RKO (cell line): ENCODE data around the gene CHD6.
"Not testable (repeated sequence)": the region's sequence is repeated elsewhere in the genome, so short reads cannot be mapped to it uniquely, and the experiment has no call there.

Experiments
- DNase-seq: peaks from one replicate; pipeline ENCODE4 v3.0.0-alpha.2; 2016; ENCODE audit warnings: low spot score

CHD6 gene

DNA sequence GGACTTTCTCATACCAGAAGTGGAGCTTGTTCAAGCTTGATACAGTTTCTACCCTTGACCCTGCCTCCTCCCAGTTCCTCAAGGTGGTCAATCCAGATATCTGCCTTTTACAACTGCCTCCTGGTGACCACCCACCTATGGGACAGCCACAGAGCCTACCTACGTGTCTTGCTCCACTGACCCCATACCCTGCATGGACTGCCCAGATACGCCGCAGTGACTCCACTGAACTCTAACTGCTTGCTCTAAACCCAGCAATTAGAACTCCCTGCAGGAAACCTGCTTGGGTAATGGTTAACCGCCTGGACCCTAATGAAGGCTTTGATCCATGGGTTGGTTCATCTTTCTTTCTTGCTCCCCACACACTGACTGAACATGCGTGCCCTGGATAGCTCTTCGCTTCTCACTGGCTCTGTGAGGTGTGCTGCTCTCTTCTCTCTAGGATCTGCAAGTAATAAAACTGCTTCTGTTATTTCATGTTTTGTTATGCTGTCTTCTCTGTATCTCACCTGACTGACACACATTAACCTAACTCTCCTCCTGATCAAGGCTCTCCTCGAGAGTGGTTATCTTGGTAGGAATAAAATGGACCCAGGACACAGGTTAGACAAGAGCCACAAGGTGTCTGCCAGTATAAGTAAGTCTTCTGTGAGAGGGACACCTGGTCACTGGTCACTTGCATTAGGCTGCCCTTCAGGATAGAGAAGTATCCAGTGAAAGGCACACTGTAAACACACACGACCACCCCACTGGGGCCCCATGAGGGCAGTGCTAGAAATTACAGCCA, 79.2 kb downstream of the CHD6 start:
- no peak for DNase-seq

DNA sequence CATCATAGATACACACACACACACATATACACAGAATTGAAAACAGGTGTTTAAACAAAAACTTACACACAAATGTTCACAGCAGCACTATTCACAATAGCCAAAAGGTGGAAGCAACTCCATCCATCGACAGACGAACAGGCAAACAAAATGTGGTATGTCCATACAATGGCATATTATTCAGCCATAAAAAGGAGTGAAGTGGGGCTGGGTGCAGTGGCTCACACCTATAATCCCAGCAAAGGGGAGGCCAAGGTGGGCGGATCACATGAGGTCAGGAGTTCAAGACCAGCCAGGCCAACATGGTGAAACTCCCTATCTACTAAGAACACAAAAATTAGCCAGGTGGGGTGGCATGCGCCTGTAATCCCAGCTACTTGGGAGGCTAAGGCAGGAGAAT, 80.3 kb downstream of the CHD6 start:
- DNase-seq: no peak

DNA sequence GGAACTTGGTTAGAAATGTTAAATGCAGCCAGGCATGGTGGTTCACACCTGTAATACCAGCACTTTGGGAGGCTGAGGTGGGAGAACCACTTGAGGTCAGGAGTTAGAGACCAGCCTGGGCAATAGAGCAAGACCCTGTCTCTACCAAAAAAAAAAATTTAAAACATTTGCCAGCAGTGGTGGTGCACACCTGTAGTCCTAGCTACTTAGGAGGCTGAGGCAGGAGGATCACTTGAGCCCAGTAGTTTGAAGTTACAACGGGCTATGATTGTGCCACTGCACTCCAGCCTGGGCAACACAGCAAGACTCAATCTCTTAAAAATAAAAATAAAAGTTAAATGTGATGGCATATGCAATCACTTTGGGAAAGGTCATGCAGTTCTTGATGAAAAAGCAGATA, 82.6 kb downstream of the CHD6 start:
- DNase-seq: not testable (repeated sequence)

DNA sequence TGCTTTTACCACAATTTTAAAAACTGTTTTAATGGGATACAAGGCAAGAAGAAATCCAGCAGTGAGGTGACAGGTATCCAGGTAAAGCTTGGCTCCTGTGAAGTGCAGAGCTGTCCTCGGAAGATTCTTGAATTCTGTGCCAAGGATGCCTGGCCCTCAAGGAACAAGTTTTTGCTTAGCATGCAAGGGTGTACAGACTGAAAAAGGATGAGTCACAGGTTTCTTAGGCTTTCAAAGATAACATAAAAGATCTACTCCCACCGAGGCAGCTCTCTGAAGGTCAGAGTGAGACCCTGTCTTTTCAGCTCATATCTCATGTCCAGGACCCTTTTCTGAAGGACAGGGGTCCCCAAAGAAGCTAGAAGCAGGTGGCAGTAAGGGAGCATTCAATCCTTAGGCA, 83.3 kb downstream of the CHD6 start:
- DNase-seq: no peak

DNA sequence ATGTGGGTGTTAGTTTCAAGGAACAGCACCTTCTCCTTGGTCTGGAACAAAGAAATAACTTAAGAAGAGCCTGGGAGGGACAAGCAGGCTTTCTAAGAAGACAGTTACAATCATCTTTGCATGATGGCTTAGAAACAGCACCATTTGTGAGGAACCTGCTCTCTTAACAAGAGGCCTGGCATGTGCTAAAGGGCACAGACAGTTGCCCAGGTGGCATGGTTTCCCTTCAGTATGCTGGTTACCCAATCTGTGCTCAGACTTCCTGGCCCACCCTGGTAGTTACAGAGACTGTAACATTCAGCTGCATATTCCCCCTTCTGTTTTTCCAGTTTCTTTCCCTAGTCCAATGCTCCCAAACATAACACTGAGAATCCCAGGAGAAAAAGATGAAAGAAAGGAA, 84.0 kb downstream of the CHD6 start:
- no peak for DNase-seq

DNA sequence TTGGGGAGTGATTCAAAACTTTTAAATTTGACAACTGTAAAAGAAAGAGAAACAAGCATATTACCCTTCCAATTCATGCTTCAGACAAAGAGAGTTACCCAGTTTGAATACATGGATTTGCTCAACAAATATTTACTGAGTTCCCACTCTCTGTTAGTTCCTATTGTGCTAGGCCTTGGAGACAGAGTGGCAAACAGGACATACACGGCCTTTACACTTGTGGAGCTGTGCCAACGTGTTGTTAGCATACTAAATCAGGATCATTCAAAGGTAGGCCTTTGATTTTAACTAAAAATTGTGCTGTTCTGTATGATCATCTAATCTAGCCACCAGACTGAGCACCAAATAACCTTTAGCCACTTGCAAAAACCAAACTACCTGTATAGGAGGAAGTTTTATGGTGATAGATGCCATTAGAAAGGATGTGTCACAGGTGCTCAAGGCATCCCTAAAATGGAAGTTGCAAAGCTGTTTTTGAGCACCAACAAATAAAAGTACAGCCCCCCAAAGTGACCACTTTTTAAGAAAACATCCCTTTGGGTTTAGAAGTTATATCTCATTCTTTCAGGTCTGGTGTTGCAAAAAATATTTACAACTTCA, 84.5 kb downstream of the CHD6 start:
- DNase-seq: no peak

DNA sequence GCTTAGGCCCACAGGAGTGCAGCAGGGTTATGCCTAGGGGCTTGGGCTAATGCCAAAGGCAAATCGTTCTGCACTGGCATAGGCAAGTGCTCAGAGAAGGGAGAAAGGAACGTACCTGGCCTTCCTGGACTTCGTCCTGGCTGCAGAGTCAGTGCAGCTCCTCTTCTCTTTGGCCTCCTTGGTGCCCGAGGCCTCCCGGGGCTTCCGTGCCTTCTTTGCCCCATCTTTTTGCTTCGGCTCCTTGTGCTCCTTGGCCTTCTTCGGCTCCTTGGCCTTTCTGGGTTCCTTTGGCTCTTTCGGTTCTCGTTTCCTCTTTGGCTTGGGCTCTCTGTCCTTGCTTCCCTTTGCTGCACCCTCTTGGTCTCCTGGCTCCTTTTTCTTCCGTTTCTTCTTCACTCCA, 85.2 kb downstream of the CHD6 start:
- DNase-seq: no peak

DNA sequence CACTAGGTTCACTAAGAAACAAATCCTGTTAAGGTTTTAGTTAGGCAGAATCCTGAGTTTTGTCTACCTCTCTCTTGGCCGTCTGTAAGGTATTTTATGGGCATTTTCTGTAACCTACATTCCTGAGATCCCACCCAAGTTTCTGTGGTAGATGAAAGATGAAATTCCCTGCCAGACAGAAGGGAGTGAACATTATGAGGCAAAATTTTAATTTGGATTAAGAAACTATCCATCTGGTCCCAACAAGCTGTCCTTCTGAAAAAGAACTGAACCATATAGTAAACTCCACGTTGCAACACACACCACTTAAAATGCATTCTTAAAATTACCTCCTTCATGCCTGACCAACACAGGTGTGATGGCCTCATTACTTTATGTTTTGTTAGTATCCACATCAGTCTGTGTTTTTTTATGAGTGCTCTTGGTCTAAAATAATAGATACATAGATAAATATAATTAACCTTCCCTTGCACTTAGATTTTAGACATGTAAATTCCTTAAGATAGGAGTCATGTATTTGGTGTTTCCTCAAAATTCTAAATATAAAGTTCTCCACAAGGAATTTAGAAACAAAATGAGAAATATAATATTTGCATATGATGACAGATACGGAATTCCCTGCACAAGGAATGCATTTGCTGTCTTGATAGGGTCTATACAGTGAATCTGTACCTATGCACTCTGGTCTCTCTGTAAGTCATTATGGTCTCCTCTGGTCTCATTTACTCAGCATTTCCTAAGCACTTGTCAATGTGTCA, 86.5 kb downstream of the CHD6 start:
- no peak for DNase-seq

DNA sequence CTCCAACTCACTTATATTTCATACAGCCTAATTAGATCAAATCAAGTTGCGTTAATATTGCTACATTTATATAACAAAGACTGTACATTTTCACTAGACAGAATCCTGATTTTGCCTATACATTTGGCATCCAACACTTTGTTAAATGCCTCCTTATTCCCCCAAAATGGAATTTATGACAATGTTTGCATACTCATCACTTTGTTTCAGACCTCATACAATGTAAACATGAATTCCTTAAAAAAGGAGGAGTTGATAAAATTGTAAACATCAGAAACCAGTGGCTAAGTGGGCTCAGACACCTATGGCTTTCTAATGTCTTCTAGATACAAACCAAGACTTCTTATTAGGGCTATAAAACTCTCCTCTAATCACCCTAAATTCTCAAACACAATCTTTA, 87.3 kb downstream of the CHD6 start:
- no peak for DNase-seq

DNA sequence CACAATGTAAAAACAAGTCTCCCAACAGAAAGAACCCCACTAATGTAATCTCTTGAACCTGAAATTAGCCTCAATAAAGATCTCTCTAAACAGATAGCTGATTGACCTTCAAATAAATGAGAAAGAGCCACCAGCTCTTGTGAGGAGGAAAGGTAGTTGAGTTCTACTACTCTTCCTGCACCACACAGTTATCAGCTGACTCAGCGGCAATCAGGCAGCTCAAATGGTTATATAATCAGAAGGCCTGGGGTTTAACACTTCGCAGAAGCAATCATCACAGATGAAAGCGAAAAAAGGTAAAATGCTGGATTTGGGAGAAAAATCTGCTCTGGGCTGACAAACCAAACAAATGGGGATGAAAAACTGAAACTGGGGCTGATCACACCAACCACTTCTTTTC, 91.8 kb downstream of the CHD6 start:
- DNase-seq: no peak

DNA sequence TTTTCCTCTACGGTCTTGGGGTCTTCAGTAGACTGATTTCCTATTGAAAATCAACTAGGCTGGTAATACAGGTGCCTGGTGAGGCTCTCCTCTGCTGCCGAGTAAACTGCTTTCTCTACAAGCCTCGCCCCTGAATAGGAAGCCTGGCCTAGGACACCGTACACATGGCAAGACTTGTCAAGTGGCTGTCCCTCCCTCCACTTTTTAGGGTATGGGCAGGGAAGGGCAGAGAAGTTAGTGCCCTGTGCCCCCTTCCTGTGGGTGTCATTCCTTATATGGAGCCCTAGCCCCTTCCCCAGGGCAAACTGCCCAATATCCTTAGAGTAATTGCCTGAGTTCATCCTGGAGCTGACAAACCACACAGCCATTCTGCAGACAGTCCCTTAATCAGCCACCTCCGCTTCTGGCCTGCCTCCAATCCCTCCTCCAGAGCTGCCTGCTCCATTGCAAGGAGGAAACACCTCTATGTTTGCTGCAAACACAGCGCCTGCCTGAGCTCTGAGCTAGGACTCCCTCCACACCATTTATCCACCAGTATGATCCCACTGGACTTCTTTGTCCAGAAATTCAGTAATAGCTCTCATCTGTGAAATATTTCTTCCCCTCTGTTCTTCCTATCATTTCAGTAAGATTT, 93.1 kb downstream of the CHD6 start:
- peak; percentile 25 for DNase-seq

DNA sequence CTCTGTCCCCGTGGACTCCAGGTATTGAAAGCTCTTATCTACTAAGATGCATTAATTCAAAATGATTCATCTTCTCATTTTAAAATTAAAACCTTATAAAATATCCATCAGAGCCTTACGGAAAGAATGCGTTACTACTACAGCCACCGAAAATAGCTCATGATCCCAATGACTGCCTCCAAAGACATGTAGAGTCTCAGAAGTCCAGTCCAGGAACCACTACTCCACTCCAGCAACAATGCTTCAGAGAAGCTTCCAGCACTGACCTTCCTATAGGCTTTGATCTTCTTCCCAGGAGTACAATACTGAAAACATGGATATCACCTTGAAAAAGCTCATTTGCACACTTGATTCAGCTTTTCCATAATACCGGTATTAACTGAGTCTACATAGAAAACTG, 94.3 kb downstream of the CHD6 start:
- no peak for DNase-seq

DNA sequence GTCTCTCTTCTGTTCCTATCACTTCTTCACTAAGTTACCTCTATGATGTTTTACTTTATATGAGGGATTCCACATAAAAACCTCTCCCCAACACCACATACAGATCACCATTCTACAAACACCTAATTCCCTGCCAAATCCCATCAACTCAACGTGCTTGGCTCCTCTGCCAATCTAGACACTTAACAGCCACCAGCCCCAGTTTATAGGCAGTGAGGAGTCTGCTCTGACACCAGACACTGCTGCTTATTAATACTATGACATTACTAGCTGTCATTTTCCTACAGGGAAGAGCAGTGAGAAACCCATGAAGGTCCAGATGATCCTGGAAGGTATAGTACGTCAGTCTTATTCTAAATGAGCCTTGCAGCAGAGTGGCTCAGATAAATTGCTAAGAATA, 104.3 kb downstream of the CHD6 start:
- DNase-seq: no peak

DNA sequence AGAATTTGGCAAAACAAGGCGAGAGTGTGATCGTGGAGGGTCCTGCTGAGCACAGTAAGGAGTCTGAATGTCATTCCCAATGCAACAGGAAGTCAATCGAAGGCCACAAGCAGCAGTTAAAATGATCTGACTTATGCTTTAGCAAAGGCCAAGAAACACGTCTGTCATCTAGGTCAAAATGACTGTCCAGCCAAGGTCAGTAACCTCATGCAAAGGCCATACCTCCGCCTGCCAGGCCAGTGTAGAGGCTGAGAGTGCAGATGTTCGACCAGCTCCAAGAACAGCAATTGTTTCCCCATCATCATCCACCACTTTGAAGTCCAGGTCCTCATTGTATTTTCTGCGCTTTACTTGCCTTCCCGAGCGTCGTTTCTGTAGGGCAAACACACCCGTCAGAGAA, 105.6 kb downstream of the CHD6 start:
- no peak for DNase-seq

DNA sequence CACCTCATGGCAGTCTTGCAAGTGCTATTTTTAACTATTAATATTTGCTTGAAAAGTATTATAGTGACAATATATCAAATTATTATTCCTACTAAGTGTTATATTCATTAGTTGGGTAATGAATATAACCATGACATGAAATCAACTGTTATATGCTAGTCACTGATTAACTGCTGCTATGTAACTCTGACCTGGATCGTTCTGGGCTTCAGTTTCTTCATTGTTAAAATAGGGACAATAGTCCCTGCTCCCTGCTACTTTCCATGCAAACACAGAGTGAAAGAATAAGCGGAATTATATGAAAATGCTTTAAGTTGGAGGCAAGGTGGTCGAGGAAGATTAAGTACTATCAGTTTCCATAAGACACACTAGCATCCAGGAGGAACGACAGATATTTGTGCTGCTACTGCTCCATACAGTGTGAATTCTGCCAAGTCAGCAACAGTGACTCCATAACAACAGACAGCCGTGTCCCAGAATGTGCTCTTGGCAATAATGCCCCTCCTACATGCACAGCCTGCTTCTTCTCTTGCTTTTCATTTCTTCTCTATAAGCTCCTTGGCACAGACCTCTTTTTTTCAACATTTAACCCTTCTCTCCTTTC, 107.2 kb downstream of the CHD6 start:
- DNase-seq: no peak

DNA sequence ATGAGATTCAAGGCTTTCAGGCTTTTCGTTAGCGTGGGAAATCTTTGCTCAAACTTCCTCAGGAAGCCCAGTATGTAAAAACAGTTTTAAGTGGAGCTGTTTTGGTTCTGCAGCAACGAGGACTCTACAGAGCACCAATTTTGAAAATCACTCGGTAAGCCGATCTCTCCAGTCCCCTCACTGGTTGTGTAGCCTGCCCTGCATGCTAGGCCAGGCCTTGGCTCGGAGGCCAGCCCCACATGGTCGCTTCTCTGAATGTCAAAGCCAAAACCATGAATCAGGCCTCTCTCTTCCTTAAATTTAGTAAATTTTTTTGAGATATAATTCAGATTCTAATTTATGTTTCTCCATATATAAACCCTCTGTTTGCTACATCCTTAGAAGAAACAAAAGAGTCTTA, 108.0 kb downstream of the CHD6 start:
- no peak for DNase-seq

DNA sequence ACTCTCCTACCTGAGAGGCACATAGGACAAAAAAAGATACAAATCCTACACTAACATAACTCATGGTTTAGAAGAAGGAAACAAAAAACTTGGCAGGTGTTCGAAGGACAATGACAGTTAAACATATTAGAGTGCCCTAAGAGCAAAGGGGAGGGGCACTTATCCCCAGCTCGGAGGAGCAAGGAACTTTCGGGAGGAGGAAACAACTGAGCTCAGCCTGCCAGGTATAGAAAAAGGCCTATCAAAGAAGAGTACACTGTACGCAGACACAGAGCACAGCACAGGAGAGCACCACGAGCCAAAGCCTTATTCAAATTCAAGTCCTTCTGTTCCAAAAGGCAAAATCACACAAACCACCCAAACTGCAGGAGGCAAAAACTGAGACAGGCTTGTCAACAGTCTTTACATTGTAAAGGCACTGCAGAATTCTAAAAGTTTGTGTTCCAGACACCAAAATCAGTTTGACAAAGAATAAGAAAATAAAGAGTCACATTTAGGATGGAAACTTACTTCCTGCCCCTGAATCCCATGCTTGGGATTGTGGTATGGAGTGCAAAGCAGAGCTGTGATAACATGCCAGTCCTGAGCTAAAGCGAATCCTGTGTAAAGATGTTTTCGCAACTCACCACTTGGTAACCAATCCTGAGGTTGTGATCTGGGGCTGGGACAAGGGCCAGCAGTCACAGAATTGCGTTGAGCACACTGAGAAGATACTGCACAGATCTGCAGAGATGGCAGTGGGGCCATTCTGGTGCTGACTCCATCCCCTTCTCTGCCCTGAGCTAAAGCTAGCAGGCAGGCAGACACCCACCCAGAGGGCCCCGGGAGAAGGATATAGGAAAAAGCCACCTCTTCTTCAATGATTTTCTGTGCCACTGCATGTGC, 108.6 kb downstream of the CHD6 start:
- DNase-seq: no peak

DNA sequence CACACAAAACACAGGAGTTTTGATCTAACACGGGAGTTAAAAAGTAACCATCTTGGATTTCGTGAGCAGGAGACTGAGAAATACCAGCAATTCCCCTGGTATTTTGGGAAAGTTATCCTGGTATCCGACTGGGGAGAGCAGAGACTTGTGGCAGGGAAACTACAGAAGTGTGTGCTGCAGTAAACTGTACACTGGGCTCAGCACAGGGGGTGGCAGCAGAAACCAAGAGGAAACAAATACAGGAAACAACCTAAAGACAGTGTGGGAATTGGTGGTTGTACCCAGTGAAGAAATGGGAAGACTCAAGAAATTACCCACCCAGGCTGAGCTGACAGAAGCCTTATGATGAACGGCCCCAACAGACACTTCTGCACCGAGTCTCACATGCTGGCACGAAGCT, 109.8 kb downstream of the CHD6 start:
- DNase-seq: no peak

DNA sequence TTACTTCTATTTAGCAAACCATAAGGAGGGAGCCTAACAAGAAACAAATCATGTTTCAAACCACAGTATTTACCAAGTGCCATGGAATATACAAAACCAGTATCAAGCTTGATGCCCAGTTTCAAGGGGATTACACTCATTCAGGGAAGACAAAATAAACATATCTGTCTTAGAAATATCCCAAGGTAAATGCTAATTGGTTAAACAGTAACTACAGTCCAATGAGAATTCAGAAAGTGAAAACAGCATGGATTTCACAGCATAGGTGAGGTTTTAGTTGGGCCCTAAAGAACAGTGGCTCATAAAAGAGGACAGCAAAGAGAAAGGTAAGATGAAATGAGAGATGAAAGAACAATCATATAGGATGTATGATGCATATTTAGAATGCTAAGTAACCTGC, 110.3 kb downstream of the CHD6 start:
- DNase-seq: no peak

DNA sequence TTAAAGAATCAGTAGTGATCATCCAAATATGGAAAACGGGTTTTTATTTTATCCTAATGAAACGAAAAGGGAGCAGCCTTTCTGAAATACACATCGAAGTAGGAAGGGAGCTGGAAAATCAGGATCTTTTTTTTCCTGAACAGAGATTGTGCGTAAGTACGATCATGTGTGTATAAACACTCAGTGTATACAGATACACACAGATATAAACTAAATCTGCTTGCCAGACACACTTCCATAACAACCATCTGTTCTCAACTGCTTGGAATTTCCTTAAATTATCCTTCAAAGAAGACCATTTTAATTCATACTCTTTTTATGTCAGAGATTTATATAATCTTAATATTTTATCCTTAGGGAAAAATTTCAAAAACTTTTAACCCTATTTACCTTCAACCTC, 110.7 kb downstream of the CHD6 start:
- DNase-seq: no peak

DNA sequence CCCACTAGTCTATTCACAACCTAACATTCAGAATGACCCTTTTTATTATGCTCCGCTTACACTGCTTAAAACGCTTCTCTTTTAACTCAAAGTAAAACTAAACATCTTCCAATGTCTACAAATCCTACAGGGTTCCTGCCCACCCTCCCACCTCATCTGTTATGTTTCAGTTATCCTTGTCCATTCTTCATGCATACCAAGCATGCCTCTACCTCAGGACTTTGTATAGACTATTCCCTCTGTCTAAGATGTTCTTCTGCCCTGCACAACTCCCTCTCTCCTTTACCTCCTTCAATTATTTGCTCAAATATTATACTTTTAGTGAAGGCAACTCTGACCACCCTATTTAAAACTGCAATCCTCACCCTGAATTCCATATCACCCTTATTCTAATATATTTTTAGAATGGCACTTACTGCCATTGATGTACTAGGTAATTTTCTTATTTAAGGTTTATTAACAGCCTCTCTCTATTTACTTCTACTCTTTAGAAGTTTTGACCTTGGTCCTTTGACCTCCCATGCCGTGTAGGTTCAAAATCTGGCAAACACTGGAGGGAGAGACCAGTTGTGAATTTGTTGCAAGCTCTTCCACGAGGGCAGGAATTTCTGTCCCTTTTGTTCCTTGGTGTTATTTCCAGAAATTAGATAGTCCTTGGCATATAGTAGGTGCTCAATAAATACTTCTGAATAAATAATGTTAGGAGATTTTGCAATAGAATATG, 111.8 kb downstream of the CHD6 start:
- DNase-seq: no peak
